ENCODE data around the gene ERVH48-1. TPM values are rescaled to one million over a fixed set of nuclear protein-coding genes. Genes with fewer than 3 reads are reported as not detected.
"Not testable (repeated sequence)": the region's sequence is repeated elsewhere in the genome, so short reads cannot be mapped to it uniquely, and the experiment has no call there.

The ERVH48-1 gene
- total and polyA plus RNA-seq, 2 donors (not counting 3 experiments of a cell fraction or from before 2014, with no cell fraction given), result not detected

- H3K27me3 ChIP-seq (ENCODE audit: control insufficient read depth in 2 of 2, insufficient read depth in 2 of 2, low read length in 2 of 2); H4K20me1 ChIP-seq (replicated peaks; ENCODE audit: control insufficient read depth, extremely low read depth, insufficient read depth, low read length); H3K4me3 ChIP-seq (replicated peaks in 1 of 3; ENCODE audit: insufficient read depth in 1 of 3, low read depth in 1 of 3, low read length in 3 of 3); H3K4me2 ChIP-seq (ENCODE audit: insufficient read depth, low read length); dilution Hi-C loops (cut with MboI; ENCODE audit: extremely low pct_ligation_motif_present, low sequenced_read_pairs); BruUV-seq (replicated peaks); H3K4me1 ChIP-seq (ENCODE audit: control insufficient read depth, extremely low read depth, insufficient read depth, low read length); H3K36me3 ChIP-seq (ENCODE audit: control insufficient read depth in 2 of 2, extremely low read depth in 1 of 2, insufficient read depth in 2 of 2, low read length in 2 of 2); H3K9me1 ChIP-seq (replicated peaks; ENCODE audit: control insufficient read depth, extremely low read depth, insufficient read depth, low read length); FAIRE-seq; H3K9me3 ChIP-seq (replicated peaks; ENCODE audit: control insufficient read depth, insufficient read depth, low read length); H3K79me2 ChIP-seq (ENCODE audit: control insufficient read depth, insufficient read depth, low read length); H2AFZ ChIP-seq (ENCODE audit: low read depth, low read length); H3K27ac ChIP-seq (ENCODE audit: insufficient read depth, low read depth, low read length); intact Hi-C loops (cut with micrococcal nuclease); H3K9ac ChIP-seq (replicated peaks; ENCODE audit: extremely low read depth, insufficient read depth, low read length); DNase-seq (ENCODE audit: low read depth, low spot score); CTCF ChIA-PET; POLR2A ChIA-PET: not testable (repeated sequence)
Measured at GRCh38 chr21:42911920-42912319, 13.5 kb downstream of the ERVH48-1 start.

- H2AFZ ChIP-seq (ENCODE audit: low read depth, low read length); POLR2A ChIA-PET; dilution Hi-C loops (cut with MboI; ENCODE audit: extremely low pct_ligation_motif_present, low sequenced_read_pairs); H3K27me3 ChIP-seq (ENCODE audit: control insufficient read depth in 2 of 2, insufficient read depth in 2 of 2, low read length in 2 of 2); BruUV-seq (replicated peaks); H3K9me1 ChIP-seq (replicated peaks; ENCODE audit: control insufficient read depth, extremely low read depth, insufficient read depth, low read length); H3K9ac ChIP-seq (replicated peaks; ENCODE audit: extremely low read depth, insufficient read depth, low read length); H3K27ac ChIP-seq (ENCODE audit: insufficient read depth, low read depth, low read length); H3K4me3 ChIP-seq (replicated peaks in 1 of 3; ENCODE audit: insufficient read depth in 1 of 3, low read depth in 1 of 3, low read length in 3 of 3); H3K4me1 ChIP-seq (ENCODE audit: control insufficient read depth, extremely low read depth, insufficient read depth, low read length); H3K4me2 ChIP-seq (ENCODE audit: insufficient read depth, low read length); CTCF ChIA-PET; intact Hi-C loops (cut with micrococcal nuclease); H4K20me1 ChIP-seq (replicated peaks; ENCODE audit: control insufficient read depth, extremely low read depth, insufficient read depth, low read length); H3K9me3 ChIP-seq (replicated peaks; ENCODE audit: control insufficient read depth, insufficient read depth, low read length); FAIRE-seq; DNase-seq (ENCODE audit: low read depth, low spot score); H3K79me2 ChIP-seq (ENCODE audit: control insufficient read depth, insufficient read depth, low read length): not testable (repeated sequence)
- H3K36me3 ChIP-seq (ENCODE audit: control insufficient read depth in 2 of 2, extremely low read depth in 1 of 2, insufficient read depth in 2 of 2, low read length in 2 of 2), result peaks cover 18 to 23% of the 10 kb centered on the region in 2 experiments
Measured at GRCh38 chr21:42908484-42908883, 16.9 kb downstream of the ERVH48-1 start.

GRCh38 chr21:42906233-42906632 is 19.2 kb downstream of the ERVH48-1 start:
- no peak for TF ChIP-seq GATA2 (IDR thresholded peaks at IDR 0.05; ENCODE audit: insufficient read depth, insufficient read length, low read depth, low read length)
- no peak for TF ChIP-seq MYC (IDR thresholded peaks at IDR 0.05; ENCODE audit: low read depth, low read length)
- TF ChIP-seq FOS (IDR thresholded peaks at IDR 0.05; ENCODE audit: borderline replicate concordance, insufficient read depth, low read length), result no peak
- TF ChIP-seq POLR2A (IDR thresholded peaks at IDR 0.05; ENCODE audit: low read depth, low read length), result no peak
- no peak for TF ChIP-seq CTCF (IDR thresholded peaks at IDR 0.05; ENCODE audit: extremely low read depth in 1 of 2, insufficient read depth in 1 of 2, low read depth in 1 of 2, low read length in 2 of 2)
- no peak for TF ChIP-seq POLR2AphosphoS5 (IDR thresholded peaks at IDR 0.05; ENCODE audit: insufficient read depth, low read depth, low read length)
- TF ChIP-seq MAX (IDR thresholded peaks at IDR 0.05; ENCODE audit: insufficient read depth, insufficient read length), result no peak
- TF ChIP-seq EZH2 (IDR thresholded peaks at IDR 0.05; ENCODE audit: borderline replicate concordance, low read depth, low read length, severe bottlenecking), result no peak
- no peak for TF ChIP-seq JUN (IDR thresholded peaks at IDR 0.05; ENCODE audit: borderline replicate concordance, insufficient read depth, insufficient read length, low read depth)
- peaks cover 8% of the 10 kb centered on the region for H3K79me2 ChIP-seq (ENCODE audit: control insufficient read depth, insufficient read depth, low read length)
- no peaks in the 10 kb centered on the region for H3K9me3 ChIP-seq (replicated peaks; ENCODE audit: control insufficient read depth, insufficient read depth, low read length)
- POLR2A ChIA-PET, result no interaction called here
- no peak for FAIRE-seq
- H3K4me3 ChIP-seq (replicated peaks in 1 of 3; ENCODE audit: insufficient read depth in 1 of 3, low read depth in 1 of 3, low read length in 3 of 3), result no peak overlapping the region
- peaks cover 19 to 28% of the 10 kb centered on the region in 2 experiments for H3K36me3 ChIP-seq (ENCODE audit: control insufficient read depth in 2 of 2, extremely low read depth in 1 of 2, insufficient read depth in 2 of 2, low read length in 2 of 2)
- dilution Hi-C loops (cut with MboI; ENCODE audit: extremely low pct_ligation_motif_present, low sequenced_read_pairs) (no loop called here), intact Hi-C loops (cut with micrococcal nuclease) (no loop called here)
- no TSS peak for BruUV-seq (replicated peaks)
- no peak overlapping the region for H2AFZ ChIP-seq (ENCODE audit: low read depth, low read length)
- H3K9me1 ChIP-seq (replicated peaks; ENCODE audit: control insufficient read depth, extremely low read depth, insufficient read depth, low read length), result no peaks in the 10 kb centered on the region
- no peaks in the 10 kb centered on the region for H3K4me1 ChIP-seq (ENCODE audit: control insufficient read depth, extremely low read depth, insufficient read depth, low read length)
- no peak overlapping the region for H3K4me2 ChIP-seq (ENCODE audit: insufficient read depth, low read length)
- CTCF ChIA-PET, result no interaction called here
- no peaks in the 10 kb centered on the region for H4K20me1 ChIP-seq (replicated peaks; ENCODE audit: control insufficient read depth, extremely low read depth, insufficient read depth, low read length)
- no peak overlapping the region for H3K9ac ChIP-seq (replicated peaks; ENCODE audit: extremely low read depth, insufficient read depth, low read length)
- H3K27ac ChIP-seq (ENCODE audit: insufficient read depth, low read depth, low read length), result no peak overlapping the region
- H3K27me3 ChIP-seq (ENCODE audit: control insufficient read depth in 2 of 2, insufficient read depth in 2 of 2, low read length in 2 of 2), result no peaks in the 10 kb centered on the region
- no peak for DNase-seq (ENCODE audit: low read depth, low spot score)
